ENCODE results near the gene DGKQ. TPM values are rescaled to one million over a fixed set of nuclear protein-coding genes. Genes with fewer than 3 reads are reported as not detected.

The DGKQ gene
- total and polyA plus RNA-seq, 2 of the 13 experiments (the other 11 are each of a cell fraction or from before 2014, with no cell fraction given), result 4.5 to 7.2 TPM

- TF ChIP-seq ZNF609 (CRISPR knock-in tag; IDR thresholded peaks at IDR 0.05; ENCODE audit: borderline replicate concordance) (no peak), NCOA1 (CRISPR knock-in tag; IDR thresholded peaks at IDR 0.05) (no peak), AKAP8 (CRISPR knock-in tag; IDR thresholded peaks at IDR 0.05) (no peak), NFE2L2 (IDR thresholded peaks at IDR 0.05; ENCODE audit: low read length) (no peak), ZNF569 (CRISPR knock-in tag; IDR thresholded peaks at IDR 0.05; ENCODE audit: borderline replicate concordance) (no peak), POLR2AphosphoS2 (IDR thresholded peaks at IDR 0.05; ENCODE audit: low read depth, low read length) (no peak), MYPOP (CRISPR knock-in tag; IDR thresholded peaks at IDR 0.05) (peak; percentile 59; the same call in 1 of the 2 replicates), JDP2 (CRISPR knock-in tag; IDR thresholded peaks at IDR 0.05; ENCODE audit: borderline replicate concordance) (no peak), TBP (CRISPR knock-in tag; IDR thresholded peaks at IDR 0.05) (no peak), HIVEP1 (CRISPR knock-in tag; IDR thresholded peaks at IDR 0.05) (no peak), MLLT10 (CRISPR knock-in tag; IDR thresholded peaks at IDR 0.05) (no peak)
- TF ChIP-seq, protein P1, sequence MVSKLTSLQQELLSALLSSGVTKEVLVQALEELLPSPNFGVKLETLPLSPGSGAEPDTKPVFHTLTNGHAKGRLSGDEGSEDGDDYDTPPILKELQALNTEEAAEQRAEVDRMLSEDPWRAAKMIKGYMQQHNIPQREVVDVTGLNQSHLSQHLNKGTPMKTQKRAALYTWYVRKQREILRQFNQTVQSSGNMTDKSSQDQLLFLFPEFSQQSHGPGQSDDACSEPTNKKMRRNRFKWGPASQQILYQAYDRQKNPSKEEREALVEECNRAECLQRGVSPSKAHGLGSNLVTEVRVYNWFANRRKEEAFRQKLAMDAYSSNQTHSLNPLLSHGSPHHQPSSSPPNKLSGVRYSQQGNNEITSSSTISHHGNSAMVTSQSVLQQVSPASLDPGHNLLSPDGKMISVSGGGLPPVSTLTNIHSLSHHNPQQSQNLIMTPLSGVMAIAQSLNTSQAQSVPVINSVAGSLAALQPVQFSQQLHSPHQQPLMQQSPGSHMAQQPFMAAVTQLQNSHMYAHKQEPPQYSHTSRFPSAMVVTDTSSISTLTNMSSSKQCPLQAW (CRISPR knock-in tag; IDR thresholded peaks at IDR 0.05), result no peak
- TF ChIP-seq, protein P2, sequence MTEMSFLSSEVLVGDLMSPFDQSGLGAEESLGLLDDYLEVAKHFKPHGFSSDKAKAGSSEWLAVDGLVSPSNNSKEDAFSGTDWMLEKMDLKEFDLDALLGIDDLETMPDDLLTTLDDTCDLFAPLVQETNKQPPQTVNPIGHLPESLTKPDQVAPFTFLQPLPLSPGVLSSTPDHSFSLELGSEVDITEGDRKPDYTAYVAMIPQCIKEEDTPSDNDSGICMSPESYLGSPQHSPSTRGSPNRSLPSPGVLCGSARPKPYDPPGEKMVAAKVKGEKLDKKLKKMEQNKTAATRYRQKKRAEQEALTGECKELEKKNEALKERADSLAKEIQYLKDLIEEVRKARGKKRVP (CRISPR knock-in tag; IDR thresholded peaks at IDR 0.05), result no peak
- TF ChIP-seq, protein P3, sequence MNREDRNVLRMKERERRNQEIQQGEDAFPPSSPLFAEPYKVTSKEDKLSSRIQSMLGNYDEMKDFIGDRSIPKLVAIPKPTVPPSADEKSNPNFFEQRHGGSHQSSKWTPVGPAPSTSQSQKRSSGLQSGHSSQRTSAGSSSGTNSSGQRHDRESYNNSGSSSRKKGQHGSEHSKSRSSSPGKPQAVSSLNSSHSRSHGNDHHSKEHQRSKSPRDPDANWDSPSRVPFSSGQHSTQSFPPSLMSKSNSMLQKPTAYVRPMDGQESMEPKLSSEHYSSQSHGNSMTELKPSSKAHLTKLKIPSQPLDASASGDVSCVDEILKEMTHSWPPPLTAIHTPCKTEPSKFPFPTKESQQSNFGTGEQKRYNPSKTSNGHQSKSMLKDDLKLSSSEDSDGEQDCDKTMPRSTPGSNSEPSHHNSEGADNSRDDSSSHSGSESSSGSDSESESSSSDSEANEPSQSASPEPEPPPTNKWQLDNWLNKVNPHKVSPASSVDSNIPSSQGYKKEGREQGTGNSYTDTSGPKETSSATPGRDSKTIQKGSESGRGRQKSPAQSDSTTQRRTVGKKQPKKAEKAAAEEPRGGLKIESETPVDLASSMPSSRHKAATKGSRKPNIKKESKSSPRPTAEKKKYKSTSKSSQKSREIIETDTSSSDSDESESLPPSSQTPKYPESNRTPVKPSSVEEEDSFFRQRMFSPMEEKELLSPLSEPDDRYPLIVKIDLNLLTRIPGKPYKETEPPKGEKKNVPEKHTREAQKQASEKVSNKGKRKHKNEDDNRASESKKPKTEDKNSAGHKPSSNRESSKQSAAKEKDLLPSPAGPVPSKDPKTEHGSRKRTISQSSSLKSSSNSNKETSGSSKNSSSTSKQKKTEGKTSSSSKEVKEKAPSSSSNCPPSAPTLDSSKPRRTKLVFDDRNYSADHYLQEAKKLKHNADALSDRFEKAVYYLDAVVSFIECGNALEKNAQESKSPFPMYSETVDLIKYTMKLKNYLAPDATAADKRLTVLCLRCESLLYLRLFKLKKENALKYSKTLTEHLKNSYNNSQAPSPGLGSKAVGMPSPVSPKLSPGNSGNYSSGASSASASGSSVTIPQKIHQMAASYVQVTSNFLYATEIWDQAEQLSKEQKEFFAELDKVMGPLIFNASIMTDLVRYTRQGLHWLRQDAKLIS (CRISPR knock-in tag; IDR thresholded peaks at IDR 0.05), result no peak
Observed at GRCh38 chr4:1009542-1010394, 36.4 kb upstream of the DGKQ start (continued).
